Ishikawa (cell line): ENCODE results near the gene SWT1.

Source experiments
- CEBPB ChIP-seq: IDR thresholded peaks from 2 replicates; pipeline ENCODE4 v1.6.1; 2012
- CREB1 ChIP-seq: IDR thresholded peaks from 2 replicates; pipeline ENCODE4 v1.6.1; 2012; ENCODE audit warnings: low read depth
- EGR1 ChIP-seq: IDR thresholded peaks from 2 replicates; pipeline ENCODE4 v1.6.1; 2012
- EP300 ChIP-seq: IDR thresholded peaks from 2 replicates; pipeline ENCODE4 v1.6.1; 2012; ENCODE audit warnings: borderline replicate concordance
- FOXM1 ChIP-seq: IDR thresholded peaks from 2 replicates; pipeline ENCODE4 v1.6.1; 2012; ENCODE audit warnings: low read depth, borderline replicate concordance
- MAX ChIP-seq: IDR thresholded peaks from 2 replicates; pipeline ENCODE4 v1.6.1; 2012
- NFIC ChIP-seq: IDR thresholded peaks from 2 replicates; pipeline ENCODE4 v1.6.1; 2012
- RAD21 ChIP-seq: IDR thresholded peaks from 2 replicates; pipeline ENCODE4 v1.6.1; 2012; ENCODE audit warnings: low read depth
- TAF1 ChIP-seq: IDR thresholded peaks from 2 replicates; pipeline ENCODE4 v1.6.1; 2012; ENCODE audit warnings: low read depth, mild to moderate bottlenecking
- TCF12 ChIP-seq: IDR thresholded peaks from 2 replicates; pipeline ENCODE4 v1.6.1; 2012; ENCODE audit warnings: low read depth
- TEAD4 ChIP-seq: IDR thresholded peaks from 2 replicates; pipeline ENCODE4 v1.6.1; 2012
- USF1 ChIP-seq: IDR thresholded peaks from 2 replicates; pipeline ENCODE4 v1.6.1; 2012
- YY1 ChIP-seq: IDR thresholded peaks from 2 replicates; pipeline ENCODE4 v1.6.1; 2012; ENCODE audit warnings: low read depth
- ZBTB7A ChIP-seq: IDR thresholded peaks from 2 replicates; pipeline ENCODE4 v1.6.1; 2012; ENCODE audit warnings: low read depth
- TF ChIP-seq, protein P1 (sequence below): IDR thresholded peaks from 2 replicates; pipeline ENCODE4 v1.6.1; 2012; ENCODE audit warnings: low read depth, mild to moderate bottlenecking

SWT1 gene

GRCh38 chr1:185268352-185268751 lies 111.4 kb downstream of the SWT1 start:
- TF ChIP-seq EGR1 (no peak), CREB1 (no peak), TEAD4 (no peak), ZBTB7A (no peak)

DNA sequence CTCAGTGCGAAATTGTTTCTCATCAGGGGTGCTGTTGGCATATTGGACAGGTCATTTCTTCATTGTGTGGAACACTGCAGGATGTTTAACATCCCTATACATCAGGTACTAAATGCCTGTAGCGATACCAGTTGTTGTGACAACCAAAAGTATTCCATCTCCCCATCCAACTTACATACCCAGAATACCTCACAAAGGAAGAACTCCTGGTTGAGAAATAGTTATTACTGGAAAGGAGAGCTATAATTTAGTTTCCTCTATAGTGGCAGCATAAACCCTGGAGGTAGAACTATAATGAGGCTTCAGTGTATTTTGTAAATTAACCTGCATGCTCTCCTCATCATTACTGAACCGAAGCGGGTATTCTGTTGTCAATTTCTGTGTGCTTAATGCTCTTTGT lies 115.0 kb downstream of the SWT1 start:
- TF ChIP-seq TAF1 (no peak), CREB1 (no peak), EGR1 (no peak), TCF12 (no peak), FOXM1 (no peak), YY1 (no peak), ZBTB7A (no peak), RAD21 (no peak), NFIC (no peak), CEBPB (no peak), TEAD4 (no peak), EP300 (no peak), MAX (no peak), USF1 (no peak)
- TF ChIP-seq, protein P1, sequence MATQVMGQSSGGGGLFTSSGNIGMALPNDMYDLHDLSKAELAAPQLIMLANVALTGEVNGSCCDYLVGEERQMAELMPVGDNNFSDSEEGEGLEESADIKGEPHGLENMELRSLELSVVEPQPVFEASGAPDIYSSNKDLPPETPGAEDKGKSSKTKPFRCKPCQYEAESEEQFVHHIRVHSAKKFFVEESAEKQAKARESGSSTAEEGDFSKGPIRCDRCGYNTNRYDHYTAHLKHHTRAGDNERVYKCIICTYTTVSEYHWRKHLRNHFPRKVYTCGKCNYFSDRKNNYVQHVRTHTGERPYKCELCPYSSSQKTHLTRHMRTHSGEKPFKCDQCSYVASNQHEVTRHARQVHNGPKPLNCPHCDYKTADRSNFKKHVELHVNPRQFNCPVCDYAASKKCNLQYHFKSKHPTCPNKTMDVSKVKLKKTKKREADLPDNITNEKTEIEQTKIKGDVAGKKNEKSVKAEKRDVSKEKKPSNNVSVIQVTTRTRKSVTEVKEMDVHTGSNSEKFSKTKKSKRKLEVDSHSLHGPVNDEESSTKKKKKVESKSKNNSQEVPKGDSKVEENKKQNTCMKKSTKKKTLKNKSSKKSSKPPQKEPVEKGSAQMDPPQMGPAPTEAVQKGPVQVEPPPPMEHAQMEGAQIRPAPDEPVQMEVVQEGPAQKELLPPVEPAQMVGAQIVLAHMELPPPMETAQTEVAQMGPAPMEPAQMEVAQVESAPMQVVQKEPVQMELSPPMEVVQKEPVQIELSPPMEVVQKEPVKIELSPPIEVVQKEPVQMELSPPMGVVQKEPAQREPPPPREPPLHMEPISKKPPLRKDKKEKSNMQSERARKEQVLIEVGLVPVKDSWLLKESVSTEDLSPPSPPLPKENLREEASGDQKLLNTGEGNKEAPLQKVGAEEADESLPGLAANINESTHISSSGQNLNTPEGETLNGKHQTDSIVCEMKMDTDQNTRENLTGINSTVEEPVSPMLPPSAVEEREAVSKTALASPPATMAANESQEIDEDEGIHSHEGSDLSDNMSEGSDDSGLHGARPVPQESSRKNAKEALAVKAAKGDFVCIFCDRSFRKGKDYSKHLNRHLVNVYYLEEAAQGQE = no peak

DNA sequence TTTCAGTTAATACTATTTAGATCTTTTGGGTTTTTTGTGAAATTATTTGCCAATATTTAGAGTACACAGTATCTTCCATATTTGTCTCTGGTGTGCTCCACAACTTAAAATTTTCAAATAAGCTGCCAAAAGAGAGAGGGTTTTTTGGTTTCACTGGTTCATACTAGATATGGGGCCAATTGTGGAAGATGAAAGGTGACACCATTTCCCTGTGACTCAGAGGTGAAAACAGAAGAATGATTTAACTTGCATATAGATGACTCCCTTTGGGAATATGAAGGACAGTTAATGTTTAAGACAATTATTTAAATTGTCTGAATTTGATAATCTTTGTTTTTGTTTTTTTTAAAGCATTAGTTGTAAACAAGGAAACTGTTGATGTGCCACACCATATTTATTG lies 122.6 kb downstream of the SWT1 start:
- no peak for TF ChIP-seq YY1
- TF ChIP-seq TAF1 = no peak
- TF ChIP-seq, protein P1 = no peak
- TF ChIP-seq ZBTB7A = no peak
- TF ChIP-seq TEAD4 = no peak
- TF ChIP-seq TCF12 = no peak
- TF ChIP-seq EP300 = no peak
- no peak for TF ChIP-seq MAX
- TF ChIP-seq CEBPB = no peak
- TF ChIP-seq EGR1 = no peak
- TF ChIP-seq CREB1 = no peak
- no peak for TF ChIP-seq FOXM1
- no peak for TF ChIP-seq NFIC
- no peak for TF ChIP-seq USF1
- no peak for TF ChIP-seq RAD21

DNA sequence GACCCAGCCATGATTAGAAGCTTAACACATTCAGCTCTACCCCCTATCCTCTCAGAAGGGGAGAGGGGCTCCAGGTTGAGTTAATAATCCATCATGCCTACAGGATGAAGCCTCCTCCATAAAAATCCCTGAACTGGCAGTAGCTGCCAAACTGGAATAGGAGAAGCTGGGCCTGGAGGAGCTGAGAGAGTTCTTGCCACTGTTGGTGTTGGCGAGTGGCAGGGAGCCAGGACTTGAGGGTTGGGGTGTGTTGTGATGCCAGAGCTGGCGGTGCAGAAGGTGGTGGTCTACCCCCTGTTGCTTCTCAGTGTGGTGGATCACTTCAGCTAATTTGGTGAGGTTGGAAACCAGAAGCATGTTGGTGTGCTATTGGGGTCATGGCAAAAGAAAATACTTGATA lies 123.6 kb downstream of the SWT1 start:
- TF ChIP-seq EP300 (no peak), ZBTB7A (no peak), TCF12 (no peak), CREB1 (no peak), RAD21 (no peak), FOXM1 (no peak), NFIC (no peak), EGR1 (no peak), YY1 (no peak), USF1 (no peak), CEBPB (no peak), TAF1 (no peak), MAX (no peak), TEAD4 (no peak)
- TF ChIP-seq, protein P1 = no peak
